K562 (cell line): ENCODE results near the gene GLCCI1. TPM values are rescaled to one million over a fixed set of nuclear protein-coding genes. Genes with fewer than 3 reads are reported as not detected.

Source experiments
- ARID1B ChIP-seq: fragments of 450-650 bp; IDR thresholded peaks from 2 replicates; pipeline ENCODE4 v1.6.1; 2016; ENCODE audit warnings: antibody characterized with exemption, mild to moderate bottlenecking, inconsistent platforms
- CBFA2T2 ChIP-seq: fragments of 450-650 bp; conservative IDR thresholded peaks from 2 replicates; pipeline ENCODE4 v1.6.1; 2017; ENCODE audit warnings: mild to moderate bottlenecking
- CHCHD3 ChIP-seq: fragments of 250-450 bp; sonication (Bioruptor Pico); IDR thresholded peaks from 2 replicates; pipeline ENCODE4 v2.1.2; 2022; ENCODE audit warnings: mild to moderate bottlenecking
- HNRNPUL1 ChIP-seq: fragments of 200-400 bp; formaldehyde crosslinking; IDR thresholded peaks from 2 replicates; pipeline ENCODE4 v1.6.1; 2017; ENCODE audit warnings: low read length
- KLF10 ChIP-seq: fragments of 250-450 bp; sonication (Bioruptor Pico); IDR thresholded peaks from 2 replicates; pipeline ENCODE4 v1.6.1; 2021; ENCODE audit warnings: matching md5 sums
- MXI1 ChIP-seq: IDR thresholded peaks from 2 replicates; pipeline ENCODE4 v1.6.1; 2011; ENCODE audit warnings: low read depth, mild to moderate bottlenecking, improper control_type of control experiment, low read length
- NFRKB ChIP-seq: fragments of 450-650 bp; IDR thresholded peaks from 2 replicates; pipeline ENCODE4 v1.6.1; 2016; ENCODE audit warnings: low read depth
- RBM17 ChIP-seq: fragments of 200-400 bp; formaldehyde crosslinking; IDR thresholded peaks from 2 replicates; pipeline ENCODE4 v1.6.1; 2017; ENCODE audit warnings: low read depth, mild to moderate bottlenecking, low read length, borderline replicate concordance
- SMARCB1 ChIP-seq: IDR thresholded peaks from 2 replicates; pipeline ENCODE4 v1.6.1; 2011; ENCODE audit warnings: improper control_type of control experiment, low read depth; ENCODE audit not compliant: insufficient read length
- STAT5B ChIP-seq: fragments of 250-450 bp; sonication (Bioruptor Pico); IDR thresholded peaks from 2 replicates; pipeline ENCODE4 v1.8.0; 2021; ENCODE audit warnings: mild to moderate bottlenecking, inconsistent platforms
- TCF7 ChIP-seq: sonication (generic); IDR thresholded peaks from 2 replicates; pipeline ENCODE4 v1.6.1; 2016; ENCODE audit warnings: antibody characterized with exemption, borderline replicate concordance
- WHSC1 ChIP-seq: IDR thresholded peaks from one replicate; pipeline ENCODE4 v1.6.1; 2012; ENCODE audit warnings: low read length, control low read depth, inconsistent platforms
- ZBTB17 ChIP-seq: fragments of 450-650 bp; formaldehyde crosslinking; IDR thresholded peaks from 2 replicates; pipeline ENCODE4 v1.4.0; 2020; ENCODE audit warnings: mild to moderate bottlenecking
- ZKSCAN8 ChIP-seq: fragments of 200-800 bp; sonication (Bioruptor generic); IDR thresholded peaks from 2 replicates; pipeline ENCODE4 v1.6.1; 2016; ENCODE audit warnings: missing genetic modification characterization, missing compliant biosample characterization
- ZNF263 ChIP-seq: sonication (generic); formaldehyde crosslinking; IDR thresholded peaks from 2 replicates; pipeline ENCODE4 v1.8.0; 2022; ENCODE audit warnings: mild to moderate bottlenecking, missing genetic modification reagents, borderline replicate concordance
- polyA plus RNA-seq, 8 experiments: library from polyadenylated mRNA; depleted of rRNA in 4 of 8; stranded (reverse) in 5 of 8; unstranded in 3 of 8; fragments of >200 nt; fragmentation: Nextera tagmentation in 2 of 8; fragmentation: Illumina TruSeq in 1 of 8; extraction: Ambion mirVana in 2 of 8; extraction: Trizol in 1 of 8; gene quantifications; 2 replicates each; pipeline versions ENCODE4 v1.2.1 to v1.2.3, GENCODE V29; 2011 to 2014; ENCODE audit warnings: inconsistent platforms in 1 of 8, missing spikeins in 1 of 8
- total RNA-seq, 7 experiments: library from RNA; depleted of rRNA in 6 of 7; stranded (reverse); fragments of >200 nt in 6 of 7; fragmentation: Illumina TruSeq in 2 of 7; extraction: Trizol in 2 of 7; gene quantifications; 2 replicates each; pipeline versions ENCODE4 v1.2.1 to v1.2.3, GENCODE V29; 2011 to 2021; ENCODE audit warnings: low replicate concordance in 1 of 7
- TF ChIP-seq, protein P1 (sequence below), 2 experiments: fragments of 200-800 bp in 1 of 2; sonication (Bioruptor generic) in 1 of 2; sonication (generic) in 1 of 2; formaldehyde crosslinking in 1 of 2; IDR thresholded peaks in 1 of 2; conservative IDR thresholded peaks in 1 of 2; 2 replicates each; pipeline versions ENCODE4 v1.5.0 to v1.6.1; 2016 to 2020; ENCODE audit warnings: missing compliant biosample characterization in 1 of 2, missing genetic modification characterization in 1 of 2, missing genetic modification reagents in 1 of 2
- TF ChIP-seq, protein P2 (sequence below): fragments of 200-800 bp; sonication (Bioruptor generic); IDR thresholded peaks from 2 replicates; pipeline ENCODE4 v1.6.1; 2016; ENCODE audit warnings: missing genetic modification characterization, missing compliant biosample characterization
- TF ChIP-seq, protein P3 (sequence below): fragments of 450-650 bp; IDR thresholded peaks from 2 replicates; pipeline ENCODE4 v1.6.1; 2016; ENCODE audit warnings: missing biosample characterization, missing genetic modification characterization
- TF ChIP-seq, protein P4 (sequence below): IDR thresholded peaks from 2 replicates; pipeline ENCODE4 v1.6.1; 2016; ENCODE audit warnings: missing genetic modification characterization, missing compliant biosample characterization
- TF ChIP-seq, protein P5 (sequence below): sonication (generic); IDR thresholded peaks from 2 replicates; pipeline ENCODE4 v1.6.1; 2016

GLCCI1 gene
- total and polyA plus RNA-seq, 9 of the 15 experiments (the other 6 are each of a cell fraction or from before 2014, with no cell fraction given) = 2.7 to 11.9 (median 7.2) TPM

DNA sequence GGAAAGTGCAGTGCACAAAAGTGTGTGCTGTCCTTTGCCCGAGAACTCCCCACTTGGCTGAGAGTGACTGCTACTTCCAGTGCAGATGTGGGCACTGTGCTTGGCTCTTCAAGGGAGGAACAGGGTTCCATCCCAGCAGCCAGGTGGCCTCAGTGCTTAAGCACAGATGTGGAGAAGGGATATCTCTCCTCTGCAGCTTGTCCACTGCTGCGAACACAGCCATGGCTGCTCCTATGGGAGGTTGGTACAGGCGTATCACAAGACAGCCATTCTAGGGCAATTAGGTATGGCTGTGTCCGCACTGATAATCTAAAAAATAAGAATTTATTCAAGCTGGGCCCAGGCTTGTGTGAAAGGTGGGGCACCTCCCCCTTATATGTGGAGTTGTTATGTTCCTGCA is 66.6 kb downstream of the GLCCI1 start (continued):
- no peak for TF ChIP-seq TCF7
- TF ChIP-seq RBM17 = no peak
- no peak for TF ChIP-seq KLF10 (CRISPR knock-in tag)
- TF ChIP-seq SMARCB1 = no peak
- no peak for TF ChIP-seq CHCHD3
- no peak for TF ChIP-seq ZNF263 (CRISPR knock-in tag)
- no peak for TF ChIP-seq NFRKB
- TF ChIP-seq, protein P1, sequence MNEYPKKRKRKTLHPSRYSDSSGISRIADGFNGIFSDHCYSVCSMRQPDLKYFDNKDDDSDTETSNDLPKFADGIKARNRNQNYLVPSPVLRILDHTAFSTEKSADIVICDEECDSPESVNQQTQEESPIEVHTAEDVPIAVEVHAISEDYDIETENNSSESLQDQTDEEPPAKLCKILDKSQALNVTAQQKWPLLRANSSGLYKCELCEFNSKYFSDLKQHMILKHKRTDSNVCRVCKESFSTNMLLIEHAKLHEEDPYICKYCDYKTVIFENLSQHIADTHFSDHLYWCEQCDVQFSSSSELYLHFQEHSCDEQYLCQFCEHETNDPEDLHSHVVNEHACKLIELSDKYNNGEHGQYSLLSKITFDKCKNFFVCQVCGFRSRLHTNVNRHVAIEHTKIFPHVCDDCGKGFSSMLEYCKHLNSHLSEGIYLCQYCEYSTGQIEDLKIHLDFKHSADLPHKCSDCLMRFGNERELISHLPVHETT (CRISPR knock-in tag; conservative IDR thresholded peaks at IDR 0.05 in 1 of 2, IDR thresholded peaks at IDR 0.05 in 1 of 2) = no peak
- TF ChIP-seq HNRNPUL1 = no peak
- no peak for TF ChIP-seq WHSC1
- peak; percentile 75 for TF ChIP-seq CBFA2T2
- TF ChIP-seq STAT5B (CRISPR knock-in tag) = no peak
- TF ChIP-seq ARID1B = peak; percentile 45
- TF ChIP-seq, protein P2, sequence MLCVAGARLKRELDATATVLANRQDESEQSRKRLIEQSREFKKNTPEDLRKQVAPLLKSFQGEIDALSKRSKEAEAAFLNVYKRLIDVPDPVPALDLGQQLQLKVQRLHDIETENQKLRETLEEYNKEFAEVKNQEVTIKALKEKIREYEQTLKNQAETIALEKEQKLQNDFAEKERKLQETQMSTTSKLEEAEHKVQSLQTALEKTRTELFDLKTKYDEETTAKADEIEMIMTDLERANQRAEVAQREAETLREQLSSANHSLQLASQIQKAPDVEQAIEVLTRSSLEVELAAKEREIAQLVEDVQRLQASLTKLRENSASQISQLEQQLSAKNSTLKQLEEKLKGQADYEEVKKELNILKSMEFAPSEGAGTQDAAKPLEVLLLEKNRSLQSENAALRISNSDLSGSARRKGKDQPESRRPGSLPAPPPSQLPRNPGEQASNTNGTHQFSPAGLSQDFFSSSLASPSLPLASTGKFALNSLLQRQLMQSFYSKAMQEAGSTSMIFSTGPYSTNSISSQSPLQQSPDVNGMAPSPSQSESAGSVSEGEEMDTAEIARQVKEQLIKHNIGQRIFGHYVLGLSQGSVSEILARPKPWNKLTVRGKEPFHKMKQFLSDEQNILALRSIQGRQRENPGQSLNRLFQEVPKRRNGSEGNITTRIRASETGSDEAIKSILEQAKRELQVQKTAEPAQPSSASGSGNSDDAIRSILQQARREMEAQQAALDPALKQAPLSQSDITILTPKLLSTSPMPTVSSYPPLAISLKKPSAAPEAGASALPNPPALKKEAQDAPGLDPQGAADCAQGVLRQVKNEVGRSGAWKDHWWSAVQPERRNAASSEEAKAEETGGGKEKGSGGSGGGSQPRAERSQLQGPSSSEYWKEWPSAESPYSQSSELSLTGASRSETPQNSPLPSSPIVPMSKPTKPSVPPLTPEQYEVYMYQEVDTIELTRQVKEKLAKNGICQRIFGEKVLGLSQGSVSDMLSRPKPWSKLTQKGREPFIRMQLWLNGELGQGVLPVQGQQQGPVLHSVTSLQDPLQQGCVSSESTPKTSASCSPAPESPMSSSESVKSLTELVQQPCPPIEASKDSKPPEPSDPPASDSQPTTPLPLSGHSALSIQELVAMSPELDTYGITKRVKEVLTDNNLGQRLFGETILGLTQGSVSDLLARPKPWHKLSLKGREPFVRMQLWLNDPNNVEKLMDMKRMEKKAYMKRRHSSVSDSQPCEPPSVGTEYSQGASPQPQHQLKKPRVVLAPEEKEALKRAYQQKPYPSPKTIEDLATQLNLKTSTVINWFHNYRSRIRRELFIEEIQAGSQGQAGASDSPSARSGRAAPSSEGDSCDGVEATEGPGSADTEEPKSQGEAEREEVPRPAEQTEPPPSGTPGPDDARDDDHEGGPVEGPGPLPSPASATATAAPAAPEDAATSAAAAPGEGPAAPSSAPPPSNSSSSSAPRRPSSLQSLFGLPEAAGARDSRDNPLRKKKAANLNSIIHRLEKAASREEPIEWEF = no peak
- TF ChIP-seq ZKSCAN8 (CRISPR knock-in tag) = no peak
- TF ChIP-seq MXI1 = no peak
- no peak for TF ChIP-seq ZBTB17
- TF ChIP-seq, protein P3, sequence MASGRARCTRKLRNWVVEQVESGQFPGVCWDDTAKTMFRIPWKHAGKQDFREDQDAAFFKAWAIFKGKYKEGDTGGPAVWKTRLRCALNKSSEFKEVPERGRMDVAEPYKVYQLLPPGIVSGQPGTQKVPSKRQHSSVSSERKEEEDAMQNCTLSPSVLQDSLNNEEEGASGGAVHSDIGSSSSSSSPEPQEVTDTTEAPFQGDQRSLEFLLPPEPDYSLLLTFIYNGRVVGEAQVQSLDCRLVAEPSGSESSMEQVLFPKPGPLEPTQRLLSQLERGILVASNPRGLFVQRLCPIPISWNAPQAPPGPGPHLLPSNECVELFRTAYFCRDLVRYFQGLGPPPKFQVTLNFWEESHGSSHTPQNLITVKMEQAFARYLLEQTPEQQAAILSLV = no peak
- TF ChIP-seq, protein P4, sequence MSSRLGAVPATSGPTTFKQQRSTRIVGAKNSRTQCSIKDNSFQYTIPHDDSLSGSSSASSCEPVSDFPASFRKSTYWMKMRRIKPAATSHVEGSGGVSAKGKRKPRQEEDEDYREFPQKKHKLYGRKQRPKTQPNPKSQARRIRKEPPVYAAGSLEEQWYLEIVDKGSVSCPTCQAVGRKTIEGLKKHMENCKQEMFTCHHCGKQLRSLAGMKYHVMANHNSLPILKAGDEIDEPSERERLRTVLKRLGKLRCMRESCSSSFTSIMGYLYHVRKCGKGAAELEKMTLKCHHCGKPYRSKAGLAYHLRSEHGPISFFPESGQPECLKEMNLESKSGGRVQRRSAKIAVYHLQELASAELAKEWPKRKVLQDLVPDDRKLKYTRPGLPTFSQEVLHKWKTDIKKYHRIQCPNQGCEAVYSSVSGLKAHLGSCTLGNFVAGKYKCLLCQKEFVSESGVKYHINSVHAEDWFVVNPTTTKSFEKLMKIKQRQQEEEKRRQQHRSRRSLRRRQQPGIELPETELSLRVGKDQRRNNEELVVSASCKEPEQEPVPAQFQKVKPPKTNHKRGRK (tag) = no peak
- TF ChIP-seq, protein P5, sequence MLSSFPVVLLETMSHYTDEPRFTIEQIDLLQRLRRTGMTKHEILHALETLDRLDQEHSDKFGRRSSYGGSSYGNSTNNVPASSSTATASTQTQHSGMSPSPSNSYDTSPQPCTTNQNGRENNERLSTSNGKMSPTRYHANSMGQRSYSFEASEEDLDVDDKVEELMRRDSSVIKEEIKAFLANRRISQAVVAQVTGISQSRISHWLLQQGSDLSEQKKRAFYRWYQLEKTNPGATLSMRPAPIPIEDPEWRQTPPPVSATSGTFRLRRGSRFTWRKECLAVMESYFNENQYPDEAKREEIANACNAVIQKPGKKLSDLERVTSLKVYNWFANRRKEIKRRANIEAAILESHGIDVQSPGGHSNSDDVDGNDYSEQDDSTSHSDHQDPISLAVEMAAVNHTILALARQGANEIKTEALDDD = no peak
